Hepatocyte (in vitro differentiated cells): ENCODE measurements around the gene RPL38.

Source experiments
- CTCF ChIP-seq: fragments of 200-600 bp; sonication (generic); IDR thresholded peaks from 2 replicates; pipeline ENCODE4 v1.5.1; 2016; ENCODE audit warnings: antibody characterized with exemption, mild to moderate bottlenecking; ENCODE audit not compliant: poor library complexity
- EZH2 ChIP-seq: fragments of 200-600 bp; sonication (generic); IDR thresholded peaks from 2 replicates; pipeline ENCODE4 v1.6.1; 2016; ENCODE audit warnings: antibody characterized with exemption, mild to moderate bottlenecking, borderline replicate concordance
- EZH2phosphoT487 ChIP-seq: fragments of 200-600 bp; sonication (generic); IDR thresholded peaks from one replicate; pipeline ENCODE4 v1.6.1; 2018; ENCODE audit warnings: antibody characterized with exemption, mild to moderate bottlenecking, low read depth, moderate library complexity; ENCODE audit not compliant: unreplicated experiment, severe bottlenecking

GRCh38 chr17:74239172-74239571, 35.7 kb downstream of the RPL38 start:
- no peak for TF ChIP-seq CTCF
- no peak for TF ChIP-seq EZH2phosphoT487
- TF ChIP-seq EZH2: no peak
